ENCODE measurements around the gene CR2.
"Not testable (repeated sequence)": the region's sequence is repeated elsewhere in the genome, so short reads cannot be mapped to it uniquely, and the experiment has no call there.

The CR2 gene

DNA sequence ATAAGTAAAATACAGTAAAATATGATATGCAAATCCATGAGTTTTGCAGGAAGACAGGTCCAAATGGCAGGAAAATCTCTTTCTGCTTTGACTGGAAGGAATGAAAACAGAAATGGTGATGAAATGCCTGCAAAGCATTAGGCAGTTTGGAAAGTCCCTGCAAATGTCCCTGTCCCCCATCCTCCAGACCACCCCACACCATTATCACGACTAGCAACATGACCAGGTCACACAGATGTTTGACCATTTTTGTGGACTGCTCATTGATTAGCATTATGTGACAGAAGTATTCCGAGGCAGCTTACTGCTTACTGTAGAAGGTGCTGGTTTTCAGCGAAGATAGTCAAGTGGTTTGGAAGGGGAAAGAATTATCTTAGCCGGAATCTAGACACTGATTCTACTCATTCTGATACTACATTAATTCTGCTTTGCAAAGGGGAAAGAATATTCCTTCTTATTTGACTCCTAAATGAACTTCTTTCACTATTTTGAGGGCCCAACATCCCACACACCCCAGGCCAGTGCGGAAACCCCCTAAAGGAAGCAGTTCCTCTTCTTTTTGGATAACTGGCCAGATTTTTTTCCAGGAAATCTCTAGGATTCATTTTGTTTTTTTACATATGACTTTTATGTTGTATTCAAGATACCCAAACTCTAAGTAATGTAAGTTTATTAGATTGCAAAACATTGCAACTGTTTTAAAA, 9.5 kb upstream of the CR2 start:
- no peak for DNase-seq (ENCODE audit: low read depth, low spot score)

DNA sequence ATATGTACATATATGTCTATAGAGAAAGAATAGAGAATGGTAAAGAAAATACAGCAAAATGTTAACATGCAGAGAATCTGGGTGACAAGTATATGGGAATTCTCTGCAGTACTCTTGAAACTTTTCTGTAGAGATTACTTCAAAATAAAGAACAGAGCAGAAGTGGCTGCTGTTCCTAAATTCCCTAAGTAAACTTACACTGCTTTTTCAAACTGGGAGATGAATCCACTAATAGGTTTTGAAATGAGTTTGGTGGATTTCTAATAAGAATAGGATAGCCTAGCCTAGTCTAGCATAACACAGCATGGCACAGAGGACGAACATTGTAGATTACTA, 450 bp upstream of the CR2 start:
- no peak for DNase-seq (ENCODE audit: low read depth, low spot score)

DNA sequence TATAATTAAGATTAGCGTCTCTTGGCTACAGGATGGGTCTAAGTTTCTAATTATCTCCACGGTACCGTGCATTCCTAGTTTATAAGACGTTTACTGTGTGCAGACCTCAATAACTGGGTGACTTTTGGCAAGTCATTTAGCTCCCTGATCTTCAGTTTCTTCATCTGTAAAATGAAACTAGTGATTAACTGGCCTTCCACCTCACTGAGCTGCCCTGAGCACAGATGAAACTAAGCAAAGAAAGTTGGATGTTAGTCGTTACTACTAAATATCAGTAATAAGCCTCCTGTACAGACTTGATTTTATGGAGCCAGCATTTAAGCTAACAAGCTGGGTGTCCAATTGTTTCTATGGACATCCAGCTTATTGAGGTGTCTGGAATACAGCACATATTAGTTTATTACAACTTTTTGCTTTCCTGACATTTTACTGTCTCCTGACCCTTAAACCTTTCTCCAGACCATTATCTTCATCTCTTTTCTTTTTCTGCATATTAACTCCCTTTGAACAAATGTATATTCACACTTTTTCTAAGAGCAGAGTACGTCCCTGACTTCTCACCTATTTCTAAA, 1.1 kb downstream of the CR2 start:
- DNase-seq (ENCODE audit: low read depth, low spot score) = no peak

GRCh38 chr1:207458414-207458813, 4.3 kb downstream of the CR2 start:
- DNase-seq (ENCODE audit: low read depth, low spot score) = no peak

DNA sequence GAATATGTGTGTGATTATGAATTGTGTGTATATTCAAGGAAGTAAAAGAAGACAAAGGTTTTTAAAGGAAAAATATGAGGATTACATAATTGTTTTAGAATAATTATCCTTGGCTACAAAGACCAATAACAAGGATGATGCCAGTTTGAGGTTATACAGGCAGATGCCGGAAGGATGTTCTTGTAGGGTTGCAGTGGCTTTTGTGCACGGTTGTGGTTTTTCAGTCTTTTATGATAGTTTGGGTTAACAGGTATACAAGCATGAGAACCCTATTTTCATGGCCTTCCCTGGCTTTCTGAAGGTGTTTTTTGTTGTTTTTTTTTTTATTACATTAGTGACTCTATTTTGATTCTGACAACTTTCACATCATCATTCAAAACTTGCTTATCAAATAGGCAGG, 4.9 kb downstream of the CR2 start:
- DNase-seq (ENCODE audit: low read depth, low spot score) = no peak

- DNase-seq (ENCODE audit: low read depth, low spot score) = no peak
Measured at GRCh38 chr1:207461649-207462048, 7.5 kb downstream of the CR2 start.

DNA sequence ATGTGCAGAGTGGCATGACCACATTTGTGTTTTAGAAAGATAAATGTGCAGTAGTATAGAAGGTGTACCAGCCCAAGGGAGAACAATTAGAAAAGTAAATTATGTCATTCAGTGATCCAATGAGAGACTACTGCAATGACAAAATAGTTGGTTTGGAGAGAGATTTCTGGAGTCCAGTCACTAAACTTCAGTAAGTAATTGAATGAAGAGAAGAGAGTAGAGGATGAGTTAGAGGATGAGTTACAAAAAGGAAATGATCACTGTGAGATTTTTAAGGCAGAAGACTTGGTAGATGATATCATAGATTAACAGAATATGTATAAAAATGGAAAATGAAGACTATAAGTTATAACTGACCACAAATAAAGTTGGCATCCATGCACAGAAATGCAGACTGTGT, 8.4 kb downstream of the CR2 start:
- no peak for DNase-seq (ENCODE audit: low read depth, low spot score)

- no peak for DNase-seq (ENCODE audit: low read depth, low spot score)
Measured at GRCh38 chr1:207463021-207463420, 8.9 kb downstream of the CR2 start.

GRCh38 chr1:207463571-207463970, 9.4 kb downstream of the CR2 start:
- no peak for DNase-seq (ENCODE audit: low read depth, low spot score)

GRCh38 chr1:207470927-207471326, 16.8 kb downstream of the CR2 start:
- no peak for DNase-seq (ENCODE audit: low read depth, low spot score)

DNA sequence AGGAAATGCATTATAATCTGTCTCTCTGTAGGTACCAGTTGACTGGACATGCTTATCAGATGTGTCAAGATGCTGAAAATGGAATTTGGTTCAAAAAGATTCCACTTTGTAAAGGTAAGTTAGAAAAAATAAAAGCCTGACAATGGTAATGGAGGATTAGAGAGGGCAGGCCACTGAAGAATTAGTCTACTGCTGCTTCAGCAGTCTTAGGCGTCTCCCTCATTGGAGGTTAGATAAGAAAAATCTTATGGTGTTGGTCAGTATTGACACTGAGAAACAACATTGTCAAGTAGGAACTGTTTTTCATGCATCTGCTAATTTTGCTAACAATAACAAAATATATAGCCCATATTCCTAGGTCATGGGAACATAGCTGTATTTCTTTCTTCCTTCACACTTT, 20.1 kb downstream of the CR2 start:
- DNase-seq (ENCODE audit: low read depth, low spot score) = no peak

- no peak for DNase-seq (ENCODE audit: low read depth, low spot score)
Measured at GRCh38 chr1:207486198-207486597, 32.1 kb downstream of the CR2 start.

- DNase-seq (ENCODE audit: low read depth, low spot score) = no peak
Measured at GRCh38 chr1:207487636-207488035, 33.5 kb downstream of the CR2 start.

GRCh38 chr1:207493212-207493611, 39.1 kb downstream of the CR2 start:
- no peak for DNase-seq (ENCODE audit: low read depth, low spot score)

DNA sequence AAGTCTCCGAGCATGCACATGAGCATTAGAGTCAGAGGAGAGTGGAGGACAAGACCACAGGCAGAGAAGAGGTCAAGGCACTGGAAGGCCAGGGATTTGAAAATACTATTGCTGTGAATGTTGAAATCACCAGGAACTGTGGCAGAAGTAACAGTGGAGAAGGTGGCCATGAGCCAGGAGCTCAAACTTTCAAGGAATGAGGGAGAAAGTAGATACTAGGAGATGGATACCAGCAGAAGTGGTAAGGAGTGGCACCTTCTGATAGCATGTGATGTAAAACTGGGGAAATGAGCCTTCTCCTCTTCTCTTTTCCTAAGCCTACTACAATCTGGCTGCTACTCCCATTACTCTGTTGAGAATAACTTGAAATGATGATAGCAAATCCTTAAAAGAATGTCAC, 40.0 kb downstream of the CR2 start:
- no peak for DNase-seq (ENCODE audit: low read depth, low spot score)

- DNase-seq (ENCODE audit: low read depth, low spot score) = not testable (repeated sequence)
Measured at GRCh38 chr1:207495281-207495680, 41.2 kb downstream of the CR2 start.

GRCh38 chr1:207495801-207496792, 42.0 kb downstream of the CR2 start, which contains the start of gene CR1:
Gene CR1 (plus strand): TSS chr1:207496157. CDS start chr1:207496268, 111 bp downstream.
- DNase-seq (ENCODE audit: low read depth, low spot score) = no peak

GRCh38 chr1:207497941-207498340, 43.8 kb downstream of the CR2 start:
- no peak for DNase-seq (ENCODE audit: low read depth, low spot score)

DNA sequence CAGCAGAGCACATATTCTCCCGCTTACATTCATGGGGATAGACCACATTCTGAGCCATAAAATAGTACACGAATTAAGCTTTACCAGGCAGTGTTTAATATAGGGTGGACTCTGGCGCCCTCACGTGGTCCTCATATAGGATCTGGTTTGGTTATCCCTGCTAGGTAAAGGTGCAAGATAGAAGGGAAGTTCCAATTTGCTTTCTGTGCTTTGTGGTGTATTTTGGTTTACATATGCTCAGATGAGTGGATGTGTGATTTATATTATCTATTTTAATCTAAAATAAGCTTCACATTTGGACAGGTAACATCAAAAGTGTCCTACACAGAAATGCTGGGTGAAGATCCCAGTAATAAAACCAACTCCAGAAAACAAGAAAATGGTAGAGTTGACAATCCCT, 45.4 kb downstream of the CR2 start:
- DNase-seq (ENCODE audit: low read depth, low spot score) = peak; percentile 49

DNA sequence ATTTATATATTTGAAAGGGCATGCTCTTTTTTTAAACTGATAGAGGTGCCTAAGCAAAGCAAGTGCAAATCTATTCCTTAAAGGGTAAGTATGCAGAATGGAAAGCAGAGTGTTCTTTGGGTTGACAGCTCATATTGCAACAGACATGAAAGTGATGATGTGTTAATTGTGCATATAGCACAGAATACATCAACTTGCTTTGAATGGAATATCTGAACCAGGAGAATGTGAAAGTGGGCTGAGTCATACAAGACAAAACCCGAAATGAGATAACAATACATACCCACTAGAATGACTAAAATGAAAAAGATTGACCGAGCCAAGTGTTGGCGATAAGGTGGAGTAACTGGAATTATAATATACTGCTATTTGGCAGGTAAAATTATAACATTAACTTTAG, 46.2 kb downstream of the CR2 start:
- DNase-seq (ENCODE audit: low read depth, low spot score) = no peak

DNA sequence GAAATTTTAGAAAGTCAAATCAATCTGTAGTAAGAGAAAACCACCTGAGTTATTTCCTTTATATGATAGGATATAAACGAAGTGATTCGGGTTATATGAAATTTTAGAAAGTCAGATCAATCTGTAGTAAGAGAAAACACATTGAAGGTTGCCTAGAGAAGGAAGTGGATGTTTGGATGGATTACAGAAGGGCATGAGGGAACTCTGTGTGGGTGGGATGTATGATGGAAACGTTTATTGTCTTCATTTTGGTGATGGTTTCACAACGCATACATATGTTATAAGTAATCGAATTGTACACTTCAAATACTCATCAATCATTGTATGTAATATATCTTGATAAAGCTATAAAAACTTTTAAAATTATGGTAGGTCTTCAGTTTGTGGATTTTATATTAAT, 46.9 kb downstream of the CR2 start:
- no peak for DNase-seq (ENCODE audit: low read depth, low spot score)

GRCh38 chr1:207502726-207503125, 48.6 kb downstream of the CR2 start:
- no peak for DNase-seq (ENCODE audit: low read depth, low spot score)

GRCh38 chr1:207503950-207504349, 49.8 kb downstream of the CR2 start:
- no peak for DNase-seq (ENCODE audit: low read depth, low spot score)

Data from activated naive CD8-positive, alpha-beta T cell treated with anti-CD3 and anti-CD28 coated beads, Interleukin-2, amount 50 U/mL, for 16 hours (primary cell).